Measurements from ENCODE around the gene PDCD4.

DNA sequence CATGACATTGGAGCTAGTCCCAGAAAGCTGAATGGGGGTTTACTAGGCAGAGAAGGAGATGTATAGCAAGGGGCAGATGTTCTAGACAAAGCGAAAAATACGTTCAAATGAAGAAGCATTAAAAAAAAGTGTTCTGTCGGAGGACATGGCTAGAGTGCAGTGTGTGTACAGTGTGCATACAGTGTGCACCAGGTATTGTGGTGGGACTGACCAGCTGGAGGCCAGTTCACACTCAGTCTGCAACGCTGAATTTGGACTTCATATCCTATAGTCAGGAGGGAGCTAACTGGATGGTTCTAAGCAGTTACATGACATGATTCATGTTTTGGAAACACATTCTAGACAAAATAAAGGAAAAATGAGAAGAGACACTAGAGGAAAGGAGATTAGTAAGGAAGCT, 38.4 kb downstream of the PDCD4 start:
- TF ChIP-seq, protein P1, sequence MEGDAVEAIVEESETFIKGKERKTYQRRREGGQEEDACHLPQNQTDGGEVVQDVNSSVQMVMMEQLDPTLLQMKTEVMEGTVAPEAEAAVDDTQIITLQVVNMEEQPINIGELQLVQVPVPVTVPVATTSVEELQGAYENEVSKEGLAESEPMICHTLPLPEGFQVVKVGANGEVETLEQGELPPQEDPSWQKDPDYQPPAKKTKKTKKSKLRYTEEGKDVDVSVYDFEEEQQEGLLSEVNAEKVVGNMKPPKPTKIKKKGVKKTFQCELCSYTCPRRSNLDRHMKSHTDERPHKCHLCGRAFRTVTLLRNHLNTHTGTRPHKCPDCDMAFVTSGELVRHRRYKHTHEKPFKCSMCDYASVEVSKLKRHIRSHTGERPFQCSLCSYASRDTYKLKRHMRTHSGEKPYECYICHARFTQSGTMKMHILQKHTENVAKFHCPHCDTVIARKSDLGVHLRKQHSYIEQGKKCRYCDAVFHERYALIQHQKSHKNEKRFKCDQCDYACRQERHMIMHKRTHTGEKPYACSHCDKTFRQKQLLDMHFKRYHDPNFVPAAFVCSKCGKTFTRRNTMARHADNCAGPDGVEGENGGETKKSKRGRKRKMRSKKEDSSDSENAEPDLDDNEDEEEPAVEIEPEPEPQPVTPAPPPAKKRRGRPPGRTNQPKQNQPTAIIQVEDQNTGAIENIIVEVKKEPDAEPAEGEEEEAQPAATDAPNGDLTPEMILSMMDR (IDR thresholded peaks at IDR 0.05), result no peak
- TF ChIP-seq EZH2phosphoT487 (IDR thresholded peaks at IDR 0.05; ENCODE audit: borderline replicate concordance, low read depth), result no peak
- no peak for TF ChIP-seq RFX5 (IDR thresholded peaks at IDR 0.05; ENCODE audit: low read length)
- no peak for TF ChIP-seq EP300 (IDR thresholded peaks at IDR 0.05; ENCODE audit: borderline replicate concordance in 1 of 2, low read depth in 1 of 2, low read length in 1 of 2)

All from SK-N-SH (cell line).